ENCODE measurements around the gene B2M. TPM values are rescaled to one million over a fixed set of nuclear protein-coding genes. Genes with fewer than 3 reads are reported as not detected.
A peak's percentile ranks its signal among the peaks of the same experiment; 100 is the strongest.

The B2M gene
- total and polyA plus RNA-seq, 10 of the 15 experiments (the other 5 are each of a cell fraction or from before 2014, with no cell fraction given): 2,901 to 22,794 (median 8,374) TPM

GRCh38 chr15:44666210-44667038 lies 44.9 kb upstream of the B2M start:
- no TSS peak for BruUV-seq (replicated peaks)
- peak overlapping the region; percentile 33 for H3K9ac ChIP-seq (ENCODE audit: control insufficient read depth, insufficient read depth, low read length)
- no peaks in the 10 kb centered on the region for H3K27me3 ChIP-seq (replicated peaks in 1 of 2; ENCODE audit: control insufficient read depth in 2 of 2, insufficient read depth in 2 of 2, low read length in 1 of 2)
- peak overlapping the region; percentile 65 for H3K4me2 ChIP-seq (ENCODE audit: control insufficient read depth, insufficient read depth)
- ChIA-PET SMC1A (ENCODE audit: uncharacterized antibody, unreplicated experiment) (interaction anchor here (0.8 to 12.4 kb wide), 9 partner anchors 10 to 116 kb away, joined by 3 to 383 read pairs (median 73); partner anchors contain the start of genes B2M, PATL2 and TRIM69), POLR2A (interaction anchor here (0.7 to 11.4 kb wide), 8 partner anchors 11 to 221 kb away, joined by 3 to 255 read pairs (median 38); partner anchors contain the start of genes B2M, PATL2 and TRIM69), CTCF (interaction anchor here (0.9 to 10.2 kb wide), 12 partner anchors 11 to 120 kb away, joined by 3 to 454 read pairs (median 6); partner anchors contain the start of genes B2M, PATL2 and TRIM69), RAD21 (ENCODE audit: unreplicated experiment) (interaction anchor here (0.6 to 18.1 kb wide), 10 partner anchors 11 to 254 kb away, joined by 3 to 680 read pairs (median 8); partner anchors contain the start of genes B2M, PATL2 and TRIM69)
- FAIRE-seq (peak; percentile 23), DNase-seq (ENCODE audit: low read depth, low spot score) (peak; percentile 62), ATAC-seq (peak; percentile 25)
- H3K79me2 ChIP-seq (ENCODE audit: control insufficient read depth, insufficient read depth, low read length): peaks cover 50% of the 10 kb centered on the region
- H3K27ac ChIP-seq (ENCODE audit: control insufficient read depth, insufficient read depth): peak overlapping the region; percentile 98
- H4K20me1 ChIP-seq (ENCODE audit: control insufficient read depth, insufficient read depth): no peaks in the 10 kb centered on the region
- intact Hi-C loops (cut with micrococcal nuclease; ENCODE audit: unreplicated experiment) (no loop called here), in situ Hi-C loops (cut with MboI) (loop anchor here (5.0 kb wide), 1 partner anchor 46 kb away; the partner anchor contains the start of genes B2M and PATL2)
- WGBS (ENCODE audit: insufficient coverage, insufficient replicate concordance, low lambda C conversion rate, missing lambda C conversion rate): 2% methylated on average over 5 of the region's 5 CpGs
- peak overlapping the region; percentile 46 for H3K4me3 ChIP-seq
- peaks cover 0 to 2% of the 10 kb centered on the region in 2 experiments; a peak in 1 of 4 replicates for H3K36me3 ChIP-seq (ENCODE audit: control insufficient read depth in 2 of 2, insufficient read depth in 2 of 2, low read length in 1 of 2)
- peaks cover 46% of the 10 kb centered on the region for H3K4me1 ChIP-seq (ENCODE audit: control insufficient read depth, insufficient read depth, low read length)
- H2AFZ ChIP-seq (ENCODE audit: control insufficient read depth, low read depth, low read length): peak overlapping the region; percentile 71
- H3K9me3 ChIP-seq (replicated peaks; ENCODE audit: control insufficient read depth, insufficient read depth, low read length): no peaks in the 10 kb centered on the region
- TF ChIP-seq ZBTB33 (IDR thresholded peaks at IDR 0.05) (no peak), SIN3A (IDR thresholded peaks at IDR 0.05; ENCODE audit: low read depth, low read length) (no peak), FOS (IDR thresholded peaks at IDR 0.05; ENCODE audit: borderline replicate concordance, extremely low read depth, insufficient read length) (no peak), BCL3 (IDR thresholded peaks at IDR 0.05; ENCODE audit: borderline replicate concordance, insufficient read depth, low read depth, low read length, poor library complexity, severe bottlenecking) (no peak), KLF5 (IDR thresholded peaks at IDR 0.05; ENCODE audit: partially characterized antibody) (peak; percentile 84), SRF (IDR thresholded peaks at IDR 0.05; ENCODE audit: low read depth in 2 of 2, low read length in 2 of 2) (no peak), MEF2B (IDR thresholded peaks at IDR 0.05; ENCODE audit: partially characterized antibody, poor library complexity, severe bottlenecking) (no peak), MLLT1 (IDR thresholded peaks at IDR 0.05) (no peak), NR2F1 (conservative IDR thresholded peaks at IDR 0.05) (no peak), NFYA (IDR thresholded peaks at IDR 0.05; ENCODE audit: borderline replicate concordance, low read depth, low read length) (no peak), SMARCA5 (IDR thresholded peaks at IDR 0.05) (no peak), SMAD1 (IDR thresholded peaks at IDR 0.05; ENCODE audit: low read depth, partially characterized antibody) (no peak), PAX8 (IDR thresholded peaks at IDR 0.05) (no peak)
